Suppressor macrophage treated with lipopolysaccharide for 4 hours (primary cell): Measurements from ENCODE around the gene UNC79.
"Not testable (repeated sequence)": the region's sequence is repeated elsewhere in the genome, so short reads cannot be mapped to it uniquely, and the experiment has no call there.

Experiments
- DNase-seq: peaks from one replicate; pipeline ENCODE4 v3.0.0-alpha.2; 2020

Gene UNC79

DNA sequence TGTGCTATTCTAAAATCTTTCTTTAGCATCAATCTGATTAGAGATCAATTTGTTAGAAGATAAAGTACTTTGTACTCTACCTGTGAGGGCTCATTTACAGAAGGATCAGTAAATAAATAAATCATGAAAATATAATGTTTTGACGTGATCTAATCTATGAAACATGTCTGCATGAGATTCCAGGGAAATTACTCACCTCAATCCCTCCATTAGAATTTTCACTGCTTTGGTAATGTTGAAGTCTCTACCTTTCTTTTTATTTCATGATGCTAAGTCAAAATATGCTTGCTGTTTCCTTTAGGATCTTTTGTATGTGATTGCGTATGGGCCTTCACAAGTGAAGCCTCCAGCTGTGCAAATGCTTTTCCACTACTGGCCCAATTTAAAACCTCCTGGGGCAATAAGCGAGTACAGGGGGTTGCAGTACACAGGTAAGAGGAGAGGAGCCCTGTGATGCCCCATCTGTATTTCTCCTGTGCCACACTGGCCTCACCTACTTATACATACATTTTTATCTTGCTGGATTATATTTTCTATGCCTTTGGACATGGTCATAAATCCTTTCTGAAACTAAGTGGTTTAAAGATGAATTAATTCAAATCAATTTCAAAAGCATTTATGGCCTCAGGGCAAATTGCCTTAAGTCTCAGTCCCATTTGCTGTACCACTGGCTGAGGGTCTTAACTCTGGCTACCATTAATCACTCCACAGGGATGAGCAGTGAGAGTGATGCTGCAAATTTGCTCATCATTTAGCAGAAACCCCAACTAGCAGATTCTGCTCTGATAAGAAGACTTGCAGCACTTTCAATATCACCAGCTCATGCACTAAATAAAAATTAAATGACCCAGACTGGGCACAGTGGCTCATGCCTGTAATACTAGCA is 66.4 kb downstream of the UNC79 start:
- DNase-seq = no peak

DNA sequence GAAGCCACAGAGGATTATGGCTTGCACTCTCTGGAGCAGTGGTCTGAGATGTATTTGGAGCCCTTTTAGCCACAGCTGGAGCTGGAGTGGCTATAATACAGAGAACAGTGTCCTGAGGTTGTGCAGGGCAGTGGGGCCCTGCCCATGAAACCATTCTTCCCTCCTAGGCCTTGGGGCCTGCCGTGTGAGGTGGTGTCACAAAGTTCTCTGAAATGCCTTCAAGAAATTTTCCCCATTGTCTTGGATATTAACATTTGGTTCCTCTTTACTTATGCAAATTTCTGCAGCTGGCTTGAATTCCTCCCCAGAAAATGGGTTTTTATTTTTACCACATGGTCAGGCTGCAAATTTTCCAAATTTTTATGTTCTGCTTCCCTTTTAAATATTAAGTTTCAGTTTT is 79.3 kb downstream of the UNC79 start:
- DNase-seq = peak; percentile 90

DNA sequence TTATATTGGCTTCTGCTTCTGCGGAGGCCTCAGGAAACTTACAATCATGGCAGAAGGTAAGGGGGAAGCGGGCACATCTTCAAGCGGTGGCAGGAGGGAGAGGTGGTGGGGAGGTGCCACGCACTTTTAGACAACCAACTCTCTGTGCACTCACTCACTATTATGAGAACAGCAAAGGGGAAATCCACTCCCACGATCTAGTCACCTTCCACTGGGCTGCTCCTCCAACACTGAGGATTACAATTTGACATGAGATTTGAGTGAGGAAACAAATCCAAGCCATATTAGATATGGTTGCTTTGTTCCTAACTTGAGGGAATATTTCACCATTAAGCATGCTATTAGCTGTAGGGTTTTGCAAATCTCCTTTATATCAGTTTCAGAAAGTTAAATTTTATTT is 80.3 kb downstream of the UNC79 start:
- DNase-seq = peak; percentile 70

- no peak for DNase-seq
Measured at GRCh38 chr14:93520053-93520607, 89.4 kb downstream of the UNC79 start.

- no peak for DNase-seq
Measured at GRCh38 chr14:93522221-93522620, 91.5 kb downstream of the UNC79 start.

DNA sequence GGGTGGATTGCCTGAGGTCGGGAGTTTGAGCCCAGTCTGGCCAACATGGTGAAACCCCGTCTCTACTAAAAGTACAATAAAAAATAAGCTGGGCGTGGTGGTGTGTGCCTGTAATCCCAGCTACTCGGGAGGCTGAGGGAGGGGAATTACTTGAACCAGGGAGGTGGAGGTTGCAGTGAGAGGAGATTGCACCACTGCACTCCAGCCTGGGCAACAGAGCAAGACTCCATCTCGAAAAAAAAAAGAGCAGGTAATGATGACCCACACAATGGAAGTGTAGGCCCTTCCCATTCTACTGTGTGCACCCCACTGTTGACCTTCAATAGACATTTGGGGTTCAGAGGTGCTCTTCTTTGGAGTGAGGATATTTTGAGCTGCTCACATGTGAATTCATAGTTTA is 94.5 kb downstream of the UNC79 start:
- DNase-seq = not testable (repeated sequence)

DNA sequence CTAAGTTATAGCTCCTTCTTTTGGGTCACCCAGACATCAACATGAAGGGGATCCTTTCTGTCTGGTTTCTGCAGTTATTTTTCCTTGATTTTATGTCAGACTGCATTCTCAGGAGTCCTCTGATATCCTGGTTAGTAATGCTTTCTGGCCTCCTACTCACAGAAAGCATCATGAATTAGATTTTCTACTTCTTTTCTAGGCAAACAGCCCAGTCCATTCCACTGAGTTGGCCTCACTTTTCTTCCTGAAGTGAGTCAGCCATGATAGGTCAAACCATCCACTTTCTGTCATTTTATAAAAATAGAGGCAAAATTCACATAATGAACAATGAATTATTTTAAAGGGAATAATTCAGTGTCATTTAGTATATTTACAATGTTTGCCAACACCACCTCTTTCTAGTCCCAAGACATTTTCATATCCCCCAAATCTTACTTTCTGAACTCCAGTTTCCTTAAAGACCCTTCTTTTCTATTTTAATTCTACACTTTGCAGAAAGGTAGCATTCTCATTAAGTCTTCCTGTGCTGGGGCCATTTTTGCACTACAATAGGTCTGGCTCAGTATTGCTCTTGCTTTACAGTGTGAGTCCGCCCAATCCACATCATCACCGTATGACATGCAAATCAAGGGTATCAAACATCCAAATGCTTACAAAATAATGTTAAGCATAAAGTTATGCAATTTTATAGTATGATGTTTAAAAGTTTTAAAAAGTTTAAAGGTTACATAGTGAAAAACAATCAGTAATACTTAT is 95.1 kb downstream of the UNC79 start:
- DNase-seq = peak; percentile 34

GRCh38 chr14:93527203-93527607 is 96.5 kb downstream of the UNC79 start:
- DNase-seq = peak; percentile 97

- no peak for DNase-seq
Measured at GRCh38 chr14:93528884-93529558, 98.3 kb downstream of the UNC79 start.

DNA sequence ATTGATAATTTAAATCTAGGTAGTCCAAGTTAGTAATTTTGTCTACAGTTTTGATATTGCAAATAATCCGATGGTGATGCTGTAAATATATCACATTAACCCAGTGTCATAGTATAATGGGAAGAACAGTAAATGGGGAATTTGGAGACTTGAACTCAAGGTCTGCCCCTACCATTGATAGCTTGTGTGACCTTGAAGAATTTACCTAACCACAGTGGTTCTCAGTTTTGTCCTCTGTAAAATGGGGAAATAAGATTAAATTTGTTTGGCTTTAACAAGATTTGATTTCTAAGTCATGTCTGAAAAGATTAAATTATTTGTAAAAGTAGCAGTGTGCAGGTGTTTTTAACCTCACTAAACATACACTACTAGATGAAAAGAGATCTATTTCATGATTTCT is 100.9 kb downstream of the UNC79 start:
- DNase-seq = no peak

GRCh38 chr14:93532541-93532940 is 101.8 kb downstream of the UNC79 start:
- peak; percentile 68 for DNase-seq

DNA sequence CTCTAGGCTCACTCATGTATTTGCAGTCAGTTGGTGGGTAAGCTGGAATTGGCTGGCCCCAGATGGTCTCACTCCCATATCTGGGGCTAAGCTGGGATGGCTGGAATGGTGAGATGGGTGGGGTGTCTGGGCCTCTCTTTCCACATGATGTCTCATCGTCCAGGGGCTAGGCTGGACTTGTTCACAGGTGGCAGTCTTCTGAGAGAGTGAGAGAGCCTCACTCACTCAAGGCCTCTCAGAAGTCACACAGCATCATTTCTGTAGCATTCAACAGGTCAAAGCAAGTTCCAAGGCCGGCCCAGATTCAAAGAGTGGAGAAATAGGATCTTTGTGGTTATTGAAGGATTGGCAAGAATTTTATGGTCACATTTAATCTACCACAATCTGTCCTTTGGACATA is 102.7 kb downstream of the UNC79 start:
- no peak for DNase-seq

DNA sequence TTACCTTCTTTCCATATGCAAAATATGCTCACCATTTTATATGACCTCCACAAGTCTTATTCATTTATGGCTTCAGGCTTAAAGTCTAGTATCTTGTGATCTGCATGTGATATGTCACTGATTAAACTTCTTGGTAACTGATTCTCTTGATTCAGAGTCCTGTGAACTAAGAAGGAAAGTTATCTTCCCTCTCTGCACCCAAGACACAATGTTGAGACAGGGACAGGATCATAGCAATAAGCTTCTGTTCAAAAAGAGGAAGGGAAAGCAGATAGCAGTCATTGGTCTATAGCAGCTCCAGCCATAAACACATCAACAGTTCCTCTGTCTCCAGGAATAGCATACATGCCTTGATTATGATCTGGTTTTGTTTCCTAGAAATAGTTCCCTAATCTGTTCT is 103.1 kb downstream of the UNC79 start:
- peak; percentile 93 for DNase-seq

- peak; percentile 39 for DNase-seq
Measured at GRCh38 chr14:93535537-93535936, 104.8 kb downstream of the UNC79 start.

- peak; percentile 47 for DNase-seq
Measured at GRCh38 chr14:93536945-93537344, 106.2 kb downstream of the UNC79 start.

DNA sequence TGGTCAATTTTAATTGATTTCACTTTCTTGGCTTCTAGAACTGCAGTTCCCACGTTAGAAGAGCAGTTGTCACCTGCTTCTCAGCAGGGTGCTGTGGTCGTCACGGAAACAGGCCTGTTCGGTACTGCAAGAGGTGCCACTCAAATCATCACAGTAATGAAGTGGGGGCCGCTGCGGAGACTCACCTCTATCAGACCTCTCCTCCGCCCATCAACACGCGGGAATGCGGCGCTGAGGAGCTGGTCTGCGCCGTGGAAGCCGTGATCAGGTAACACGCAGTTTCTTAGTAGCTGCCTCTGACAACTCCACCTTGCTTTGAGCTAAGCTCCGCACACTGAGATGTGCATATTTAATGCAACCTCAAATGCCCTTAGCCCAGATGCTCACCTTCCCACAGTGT is 107.2 kb downstream of the UNC79 start:
- DNase-seq = no peak

DNA sequence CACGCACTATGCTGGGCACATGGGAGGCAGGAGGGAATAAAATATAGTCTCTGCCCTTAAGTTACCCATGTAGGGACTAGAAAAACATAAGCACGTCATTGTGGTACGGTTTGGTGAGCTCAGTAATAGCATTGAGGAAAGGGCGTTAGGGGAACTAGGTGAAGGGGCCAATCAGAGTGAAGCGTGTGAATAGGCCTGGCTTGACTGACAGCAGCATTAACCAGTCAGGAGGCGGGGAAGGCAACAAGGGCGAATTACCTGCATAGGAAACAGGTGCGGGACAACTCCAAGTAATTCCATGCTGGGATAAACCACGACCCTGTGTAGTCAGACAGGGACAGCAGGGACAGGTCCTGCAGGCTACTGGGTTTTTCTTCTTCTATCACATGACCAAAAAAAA is 107.7 kb downstream of the UNC79 start:
- DNase-seq = no peak

DNA sequence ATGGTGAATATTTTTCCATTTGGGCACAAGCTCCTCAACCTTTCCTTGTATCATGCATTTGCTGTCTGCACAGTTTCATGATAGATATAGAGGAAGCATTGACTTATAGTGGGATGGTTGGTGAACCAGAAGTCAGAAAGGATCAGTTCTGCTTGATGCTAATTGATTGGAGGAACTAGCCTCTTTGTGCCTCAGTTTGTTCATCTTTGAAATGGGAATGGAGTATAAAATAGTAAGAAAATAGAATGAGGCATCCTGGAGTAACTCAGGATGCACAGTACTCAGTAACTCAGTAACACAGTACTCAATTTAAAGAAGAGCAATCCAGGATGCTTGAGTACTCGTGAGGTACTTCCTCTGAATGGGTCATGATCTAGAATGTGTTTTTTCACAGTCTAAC is 109.5 kb downstream of the UNC79 start:
- no peak for DNase-seq

- DNase-seq = peak; percentile 60
Measured at GRCh38 chr14:93543766-93544165, 113.0 kb downstream of the UNC79 start.

DNA sequence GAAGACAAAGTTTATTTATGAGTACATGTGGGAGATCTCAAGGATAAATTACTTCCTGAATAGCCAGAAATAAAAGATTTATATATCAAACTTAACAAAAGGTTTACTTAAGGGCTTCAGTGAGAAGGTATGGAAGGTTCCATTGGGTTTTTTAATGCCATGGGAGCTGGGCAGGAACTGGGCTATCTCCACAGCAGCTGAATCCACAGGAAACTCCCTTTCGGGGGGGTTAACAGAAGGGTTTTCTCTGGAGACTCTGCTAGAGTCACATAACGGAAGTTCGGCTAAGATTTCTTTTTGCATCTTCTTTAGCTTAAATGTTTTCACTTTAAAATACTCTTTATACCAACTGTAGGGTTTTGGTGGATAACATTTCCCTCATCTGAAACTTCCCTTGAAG is 113.5 kb downstream of the UNC79 start:
- DNase-seq = no peak

GRCh38 chr14:93546642-93547041 is 115.9 kb downstream of the UNC79 start:
- no peak for DNase-seq

DNA sequence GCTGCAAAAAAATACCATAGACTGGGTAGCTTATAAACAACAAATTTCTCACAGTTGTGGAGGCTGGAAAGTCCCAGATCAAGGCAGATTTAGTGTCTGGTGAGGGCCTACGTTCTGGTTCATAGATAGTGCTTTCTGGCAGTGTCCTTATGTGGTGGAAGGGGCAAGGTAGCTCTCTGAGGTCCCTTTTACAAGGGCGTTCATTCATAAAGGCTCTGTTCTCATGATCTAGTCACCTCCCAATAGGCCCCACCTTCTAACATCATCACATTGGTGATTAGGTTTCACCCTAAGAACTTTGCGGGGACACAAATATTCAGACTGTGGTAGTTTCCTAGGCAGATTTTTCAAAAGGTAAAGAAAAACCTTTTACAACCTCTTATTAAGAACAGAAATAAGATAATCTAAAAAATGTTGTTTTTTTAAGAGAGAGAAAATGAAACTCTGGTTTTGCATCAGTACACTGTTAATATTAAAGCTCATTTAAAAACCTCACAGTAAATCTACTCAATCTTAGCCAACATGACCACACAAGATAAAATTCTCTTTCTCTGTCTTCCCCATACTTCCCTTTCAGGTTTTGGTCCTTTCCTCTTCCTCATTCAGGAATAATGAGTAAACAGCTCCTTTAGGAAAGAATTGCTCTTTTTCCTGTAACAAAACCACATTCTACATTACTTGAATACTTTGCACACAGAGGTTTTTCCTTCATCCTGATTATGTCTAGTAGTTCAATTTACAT is 117.5 kb downstream of the UNC79 start:
- DNase-seq = no peak

GRCh38 chr14:93549595-93549994 is 118.9 kb downstream of the UNC79 start:
- DNase-seq = no peak
